ENCODE data around the gene ELFN2. TPM values are rescaled to one million over a fixed set of nuclear protein-coding genes. Genes with fewer than 3 reads are reported as not detected.

Gene ELFN2
- total and polyA plus RNA-seq, 2 of the 13 experiments (the other 11 are each of a cell fraction or from before 2014, with no cell fraction given): 0.01 TPM; not detected in 1

DNA sequence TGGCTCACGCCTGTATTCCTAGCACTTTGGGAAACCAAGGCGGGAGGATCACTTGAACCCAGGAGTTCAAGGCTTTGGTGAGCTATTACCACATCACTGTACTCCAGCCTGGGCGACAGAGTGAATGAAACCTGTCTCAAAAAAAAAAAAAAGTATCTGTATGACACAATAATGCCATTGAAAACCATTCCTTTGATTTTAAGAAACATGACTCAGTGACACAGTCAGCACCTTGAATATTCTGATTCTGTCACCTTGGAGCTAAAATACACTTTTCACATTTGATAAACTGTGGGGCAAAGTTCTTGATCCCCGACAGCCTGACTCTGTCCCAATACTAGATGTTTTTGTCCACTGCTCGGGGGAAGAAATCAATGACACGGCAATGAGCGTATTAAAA, 16.7 kb upstream of the ELFN2 start:
- WGBS (ENCODE audit: low lambda C conversion rate): 17% methylated on average over 7 of the region's 7 CpGs
- no peak for ATAC-seq
- intact Hi-C loops (cut with micrococcal nuclease; ENCODE audit: unreplicated experiment) (no loop called here), in situ Hi-C loops (cut with HindIII; ENCODE audit: extremely low pct_ligation_motif_present, low pct_unique_long_range_greater_than_20kb) (no loop called here)
- no peaks in the 10 kb centered on the region for H3K9me3 ChIP-seq (ENCODE audit: low read length)
- DNase-seq (ENCODE audit: low spot score): no peak
- FAIRE-seq: no peak
- no peak overlapping the region for H3K4me2 ChIP-seq (ENCODE audit: low read depth, low read length)
- H3K4me3 ChIP-seq (replicated peaks in 1 of 3; ENCODE audit: insufficient read depth in 1 of 3, low read depth in 2 of 3, low read length in 3 of 3): no peak overlapping the region
- BruUV-seq (replicated peaks): no TSS peak
- no peaks in the 10 kb centered on the region for H3K79me2 ChIP-seq (ENCODE audit: insufficient read depth, low read length)
- TF ChIP-seq ZNF12 (CRISPR knock-in tag; IDR thresholded peaks at IDR 0.05) (no peak), POLR2G (IDR thresholded peaks at IDR 0.05; ENCODE audit: low read depth, low read length) (no peak), CREB1 (IDR thresholded peaks at IDR 0.05) (no peak), CREB1 (CRISPR knock-in tag; IDR thresholded peaks at IDR 0.05) (no peak), MYNN (CRISPR knock-in tag; IDR thresholded peaks at IDR 0.05; ENCODE audit: low read depth) (no peak), HIVEP1 (CRISPR knock-in tag; IDR thresholded peaks at IDR 0.05) (no peak), ZNF746 (CRISPR knock-in tag; IDR thresholded peaks at IDR 0.05) (no peak), NBN (conservative IDR thresholded peaks at IDR 0.05) (no peak), POLR2A (IDR thresholded peaks at IDR 0.05; ENCODE audit: insufficient read depth in 1 of 2, low read depth in 2 of 2, low read length in 2 of 2) (no peak)
- H3K36me3 ChIP-seq (replicated peaks in 1 of 2; ENCODE audit: control insufficient read depth in 1 of 2, insufficient read depth in 2 of 2, low read length in 2 of 2): no peaks in the 10 kb centered on the region
- peaks cover 0 to 2% of the 10 kb centered on the region in 2 experiments; a peak in 2 of 5 replicates for H3K27me3 ChIP-seq (ENCODE audit: control insufficient read depth in 1 of 2, insufficient read depth in 2 of 2, low read length in 2 of 2)
- H3K4me1 ChIP-seq (ENCODE audit: insufficient read depth, low read length): peaks cover 11% of the 10 kb centered on the region
- H3K27ac ChIP-seq (ENCODE audit: extremely low read length, insufficient read depth, low read length): no peak overlapping the region
- H2AFZ ChIP-seq (ENCODE audit: low read length): no peak overlapping the region
- ChIA-PET POLR2A (no interaction called here), CTCF (ENCODE audit: low intra/inter-chr PET ratio, low total read pairs) (interaction anchor here (0.9 kb wide), 1 partner anchor 13 kb away, joined by 4 read pairs; no protein-coding TSS in a partner anchor)
- H3K9ac ChIP-seq (ENCODE audit: insufficient read depth, low read depth, low read length): no peak overlapping the region
- H4K20me1 ChIP-seq (ENCODE audit: insufficient read depth, low read length): no peaks in the 10 kb centered on the region

- no peak overlapping the region for H3K4me3 ChIP-seq (replicated peaks in 1 of 3; ENCODE audit: insufficient read depth in 1 of 3, low read depth in 2 of 3, low read length in 3 of 3)
- 68% methylated on average over 7 of the region's 7 CpGs for WGBS (ENCODE audit: low lambda C conversion rate)
- peaks cover 0 to 2% of the 10 kb centered on the region in 2 experiments; a peak in 2 of 5 replicates for H3K27me3 ChIP-seq (ENCODE audit: control insufficient read depth in 1 of 2, insufficient read depth in 2 of 2, low read length in 2 of 2)
- H4K20me1 ChIP-seq (ENCODE audit: insufficient read depth, low read length): no peaks in the 10 kb centered on the region
- no TSS peak for BruUV-seq (replicated peaks)
- H3K4me1 ChIP-seq (ENCODE audit: insufficient read depth, low read length): peaks cover 11% of the 10 kb centered on the region
- no peaks in the 10 kb centered on the region for H3K9me3 ChIP-seq (ENCODE audit: low read length)
- no peak overlapping the region for H3K4me2 ChIP-seq (ENCODE audit: low read depth, low read length)
- FAIRE-seq: no peak
- ATAC-seq: no peak
- H3K9ac ChIP-seq (ENCODE audit: insufficient read depth, low read depth, low read length): no peak overlapping the region
- no peak overlapping the region for H2AFZ ChIP-seq (ENCODE audit: low read length)
- intact Hi-C loops (cut with micrococcal nuclease; ENCODE audit: unreplicated experiment) (no loop called here), in situ Hi-C loops (cut with HindIII; ENCODE audit: extremely low pct_ligation_motif_present, low pct_unique_long_range_greater_than_20kb) (no loop called here)
- H3K79me2 ChIP-seq (ENCODE audit: insufficient read depth, low read length): no peaks in the 10 kb centered on the region
- POLR2A ChIA-PET: no interaction called here
- no peak overlapping the region for H3K27ac ChIP-seq (ENCODE audit: extremely low read length, insufficient read depth, low read length)
- no peak for DNase-seq (ENCODE audit: low spot score)
- no peaks in the 10 kb centered on the region for H3K36me3 ChIP-seq (replicated peaks in 1 of 2; ENCODE audit: control insufficient read depth in 1 of 2, insufficient read depth in 2 of 2, low read length in 2 of 2)
- CTCF ChIA-PET (ENCODE audit: low intra/inter-chr PET ratio, low total read pairs): no interaction called here
- TF ChIP-seq NFIB (CRISPR knock-in tag; IDR thresholded peaks at IDR 0.05; ENCODE audit: borderline replicate concordance): no peak
- no peak for TF ChIP-seq KLF16 (CRISPR knock-in tag; IDR thresholded peaks at IDR 0.05)
- no peak for TF ChIP-seq CEBPG (CRISPR knock-in tag; IDR thresholded peaks at IDR 0.05)
- TF ChIP-seq, protein P1, sequence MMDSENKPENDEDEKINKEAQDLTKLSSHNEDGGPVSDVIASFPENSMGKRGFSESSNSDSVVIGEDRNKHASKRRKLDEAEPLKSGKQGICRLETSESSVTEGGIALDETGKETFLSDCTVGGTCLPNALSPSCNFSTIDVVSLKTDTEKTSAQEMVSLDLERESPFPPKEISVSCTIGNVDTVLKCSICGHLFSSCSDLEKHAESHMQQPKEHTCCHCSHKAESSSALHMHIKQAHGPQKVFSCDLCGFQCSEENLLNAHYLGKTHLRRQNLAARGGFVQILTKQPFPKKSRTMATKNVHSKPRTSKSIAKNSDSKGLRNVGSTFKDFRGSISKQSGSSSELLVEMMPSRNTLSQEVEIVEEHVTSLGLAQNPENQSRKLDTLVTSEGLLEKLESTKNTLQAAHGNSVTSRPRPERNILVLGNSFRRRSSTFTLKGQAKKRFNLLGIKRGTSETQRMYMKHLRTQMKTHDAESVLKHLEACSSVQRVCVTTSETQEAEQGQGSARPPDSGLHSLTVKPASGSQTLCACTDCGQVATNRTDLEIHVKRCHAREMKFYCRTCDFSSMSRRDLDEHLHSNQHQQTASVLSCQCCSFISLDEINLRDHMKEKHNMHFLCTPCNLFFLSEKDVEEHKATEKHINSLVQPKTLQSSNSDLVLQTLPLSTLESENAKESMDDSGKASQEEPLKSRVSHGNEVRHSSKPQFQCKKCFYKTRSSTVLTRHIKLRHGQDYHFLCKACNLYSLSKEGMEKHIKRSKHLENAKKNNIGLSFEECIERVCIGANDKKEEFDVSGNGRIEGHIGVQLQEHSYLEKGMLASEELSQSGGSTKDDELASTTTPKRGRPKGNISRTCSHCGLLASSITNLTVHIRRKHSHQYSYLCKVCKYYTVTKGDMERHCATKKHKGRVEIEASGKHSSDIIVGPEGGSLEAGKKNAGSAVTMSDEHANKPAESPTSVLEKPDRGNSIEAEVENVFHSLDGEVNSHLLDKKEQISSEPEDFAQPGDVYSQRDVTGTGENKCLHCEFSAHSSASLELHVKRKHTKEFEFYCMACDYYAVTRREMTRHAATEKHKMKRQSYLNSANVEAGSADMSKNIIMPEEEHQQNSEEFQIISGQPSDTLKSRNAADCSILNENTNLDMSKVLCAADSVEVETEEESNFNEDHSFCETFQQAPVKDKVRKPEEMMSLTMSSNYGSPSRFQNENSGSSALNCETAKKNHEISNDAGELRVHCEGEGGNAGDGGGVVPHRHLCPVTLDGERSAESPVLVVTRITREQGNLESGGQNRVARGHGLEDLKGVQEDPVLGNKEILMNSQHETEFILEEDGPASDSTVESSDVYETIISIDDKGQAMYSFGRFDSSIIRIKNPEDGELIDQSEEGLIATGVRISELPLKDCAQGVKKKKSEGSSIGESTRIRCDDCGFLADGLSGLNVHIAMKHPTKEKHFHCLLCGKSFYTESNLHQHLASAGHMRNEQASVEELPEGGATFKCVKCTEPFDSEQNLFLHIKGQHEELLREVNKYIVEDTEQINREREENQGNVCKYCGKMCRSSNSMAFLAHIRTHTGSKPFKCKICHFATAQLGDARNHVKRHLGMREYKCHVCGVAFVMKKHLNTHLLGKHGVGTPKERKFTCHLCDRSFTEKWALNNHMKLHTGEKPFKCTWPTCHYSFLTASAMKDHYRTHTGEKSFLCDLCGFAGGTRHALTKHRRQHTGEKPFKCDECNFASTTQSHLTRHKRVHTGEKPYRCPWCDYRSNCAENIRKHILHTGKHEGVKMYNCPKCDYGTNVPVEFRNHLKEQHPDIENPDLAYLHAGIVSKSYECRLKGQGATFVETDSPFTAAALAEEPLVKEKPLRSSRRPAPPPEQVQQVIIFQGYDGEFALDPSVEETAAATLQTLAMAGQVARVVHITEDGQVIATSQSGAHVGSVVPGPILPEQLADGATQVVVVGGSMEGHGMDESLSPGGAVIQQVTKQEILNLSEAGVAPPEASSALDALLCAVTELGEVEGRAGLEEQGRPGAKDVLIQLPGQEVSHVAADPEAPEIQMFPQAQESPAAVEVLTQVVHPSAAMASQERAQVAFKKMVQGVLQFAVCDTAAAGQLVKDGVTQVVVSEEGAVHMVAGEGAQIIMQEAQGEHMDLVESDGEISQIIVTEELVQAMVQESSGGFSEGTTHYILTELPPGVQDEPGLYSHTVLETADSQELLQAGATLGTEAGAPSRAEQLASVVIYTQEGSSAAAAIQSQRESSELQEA (CRISPR knock-in tag; IDR thresholded peaks at IDR 0.05; ENCODE audit: not compliant biosample characterization): no peak
- TF ChIP-seq SRSF1 (optimal IDR thresholded peaks at IDR 0.05; ENCODE audit: low read depth, low read length): no peak
These were observed 15.8 kb upstream of the ELFN2 start for GRCh38 chr22:37443086-37443485.

Measured in HepG2 (cell line).